ENCODE data around the gene NANP.
"Not testable (repeated sequence)": the region's sequence is repeated elsewhere in the genome, so short reads cannot be mapped to it uniquely, and the experiment has no call there.

NANP gene

DNA sequence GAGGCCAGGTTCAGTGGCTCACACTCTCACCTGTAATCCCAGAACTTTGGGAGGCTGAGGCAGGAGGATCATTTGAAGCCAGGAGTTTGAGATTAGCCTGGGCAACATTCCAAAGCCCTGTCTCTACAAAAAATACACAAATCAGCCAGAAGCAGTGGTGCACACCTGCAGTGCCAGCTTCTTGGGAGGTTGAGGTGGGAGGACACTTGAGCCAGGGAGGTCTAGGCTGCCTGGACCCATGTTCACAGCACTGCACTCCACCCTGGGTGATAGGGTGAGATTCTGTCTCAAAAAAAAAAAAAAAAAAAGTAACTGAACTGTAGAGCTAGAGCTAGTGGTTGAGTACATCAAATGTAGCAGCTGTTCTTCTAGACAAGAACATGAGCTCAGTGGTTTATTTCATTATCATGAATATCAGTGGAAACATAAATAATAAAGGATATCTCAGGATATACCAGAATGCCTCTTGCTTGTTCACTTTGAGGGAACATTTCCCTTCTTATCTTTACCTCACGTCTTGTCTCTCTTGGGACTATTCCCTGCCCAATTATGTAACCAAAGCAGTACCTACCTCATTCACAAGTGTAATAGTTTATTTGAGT lies 17.6 kb downstream of the NANP start:
- DNase-seq (ENCODE audit: low spot score): no peak

DNA sequence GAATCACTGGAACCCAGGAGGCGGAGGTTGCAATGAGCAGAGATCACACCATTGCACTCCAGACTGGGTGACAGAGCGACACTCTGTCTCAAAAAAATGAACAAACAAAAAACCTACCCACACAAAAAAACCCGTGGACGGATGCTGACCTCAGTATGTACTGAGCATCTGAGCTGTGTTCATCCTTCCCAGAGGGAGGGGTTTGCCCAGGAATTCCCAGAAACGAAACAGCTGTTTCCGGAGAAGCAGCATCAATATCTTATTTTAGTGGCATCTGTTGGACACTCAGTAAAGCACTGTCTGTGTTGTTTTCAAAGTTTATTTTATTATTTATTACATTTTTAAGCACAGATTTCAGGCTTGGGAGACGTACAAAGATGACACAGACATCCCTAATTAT lies 18.7 kb downstream of the NANP start:
- DNase-seq (ENCODE audit: low spot score): no peak

DNA sequence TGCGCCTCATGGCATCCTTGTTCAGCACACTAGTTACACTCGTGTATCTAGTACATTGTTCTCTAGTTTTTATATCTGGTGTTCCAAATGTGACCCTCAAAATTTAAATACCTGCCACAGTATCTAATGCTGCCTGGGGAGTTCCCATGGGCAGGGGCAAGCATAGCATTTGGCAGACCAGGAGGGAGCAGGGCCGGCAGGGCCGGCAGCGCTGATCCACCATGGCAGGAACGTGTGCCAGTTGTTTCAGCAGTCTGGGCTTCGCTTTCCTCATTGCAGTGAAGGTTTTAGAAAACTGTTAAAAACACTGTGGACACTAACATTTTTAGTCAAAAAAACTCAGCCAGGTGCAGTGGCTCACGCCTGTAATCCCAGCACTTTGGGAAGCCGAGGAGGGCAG lies 19.2 kb downstream of the NANP start:
- DNase-seq (ENCODE audit: low spot score): no peak

DNA sequence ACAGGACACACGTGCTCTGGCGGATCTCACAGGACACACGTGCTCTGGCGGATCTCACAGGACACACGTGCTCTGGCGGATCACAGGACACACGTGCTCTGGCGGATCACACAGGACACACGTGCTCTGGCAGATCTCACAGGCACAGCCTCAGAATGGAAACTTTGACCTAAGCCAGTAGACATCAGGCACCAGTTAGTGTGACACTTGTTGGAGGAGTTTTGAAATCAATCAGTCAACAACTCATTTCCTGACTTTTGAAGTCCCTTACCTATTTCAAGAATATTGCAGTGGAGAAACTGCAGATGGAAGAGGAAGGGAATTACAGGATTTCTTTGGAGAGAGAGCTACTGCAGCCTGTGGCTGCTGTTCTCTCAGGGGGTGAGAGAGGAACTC lies 20.9 kb downstream of the NANP start:
- not testable (repeated sequence) for DNase-seq (ENCODE audit: low spot score)

DNA sequence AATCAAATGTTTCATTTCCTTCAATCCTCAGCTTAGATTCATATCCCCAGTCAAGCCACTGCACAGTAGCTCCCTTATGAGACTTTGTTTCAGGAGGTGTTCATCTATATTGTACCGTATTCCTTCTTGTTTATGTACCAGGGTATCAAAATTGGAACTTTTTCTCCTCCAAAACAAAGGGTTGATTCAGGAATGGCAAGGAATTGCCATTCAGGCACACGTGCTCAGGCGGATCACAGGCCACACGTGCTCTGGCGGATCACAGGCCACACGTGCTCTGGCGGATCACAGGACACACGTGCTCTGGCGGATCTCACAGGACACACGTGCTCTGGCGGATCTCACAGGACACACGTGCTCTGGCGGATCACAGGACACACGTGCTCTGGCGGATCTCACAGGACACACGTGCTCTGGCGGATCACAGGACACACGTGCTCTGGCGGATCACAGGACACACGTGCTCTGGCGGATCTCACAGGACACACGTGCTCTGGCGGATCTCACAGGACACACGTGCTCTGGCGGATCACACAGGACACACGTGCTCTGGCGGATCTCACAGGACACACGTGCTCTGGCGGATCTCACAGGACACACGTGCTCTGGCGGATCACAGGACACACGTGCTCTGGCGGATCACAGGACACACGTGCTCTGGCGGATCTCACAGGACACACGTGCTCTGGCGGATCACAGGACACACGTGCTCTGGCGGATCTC lies 21.5 kb downstream of the NANP start:
- not testable (repeated sequence) for DNase-seq (ENCODE audit: low spot score)

DNA sequence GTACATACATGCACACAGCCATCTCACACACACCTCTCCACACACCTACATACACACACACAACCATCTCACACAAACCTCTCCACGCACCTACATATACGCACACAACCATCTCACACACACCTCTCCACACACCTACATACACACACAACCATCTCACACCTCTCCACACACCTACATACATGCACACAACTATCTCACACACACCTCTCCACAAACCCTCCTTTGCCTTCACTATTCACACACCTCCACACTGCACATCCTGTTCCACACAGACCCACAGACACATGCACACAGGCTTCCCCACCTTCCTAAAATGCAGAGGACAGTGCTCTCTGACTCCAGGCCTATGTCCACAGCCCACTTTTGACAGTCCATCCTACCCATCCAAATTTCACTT lies 22.2 kb downstream of the NANP start:
- no peak for DNase-seq (ENCODE audit: low spot score)

DNA sequence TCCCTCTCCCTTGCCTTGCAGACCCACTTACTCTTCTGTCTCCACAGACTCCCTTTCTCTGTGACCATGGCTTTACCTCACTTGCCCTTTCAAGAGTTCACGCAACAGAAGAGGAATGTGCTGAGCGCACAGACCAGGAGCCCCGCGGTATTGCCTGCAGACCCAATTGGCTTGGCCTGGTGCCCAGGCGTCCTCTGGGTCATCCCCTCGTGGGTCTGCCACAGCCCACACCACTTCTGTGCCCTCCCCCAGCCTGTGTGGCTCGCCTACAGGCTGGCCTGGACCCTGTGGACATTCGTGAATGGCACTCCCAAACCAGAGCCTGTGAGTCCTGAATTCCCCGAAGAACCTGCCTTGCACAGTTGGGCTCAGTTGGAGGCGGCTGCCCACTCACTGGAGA lies 23.2 kb downstream of the NANP start:
- DNase-seq (ENCODE audit: low spot score): no peak

DNA sequence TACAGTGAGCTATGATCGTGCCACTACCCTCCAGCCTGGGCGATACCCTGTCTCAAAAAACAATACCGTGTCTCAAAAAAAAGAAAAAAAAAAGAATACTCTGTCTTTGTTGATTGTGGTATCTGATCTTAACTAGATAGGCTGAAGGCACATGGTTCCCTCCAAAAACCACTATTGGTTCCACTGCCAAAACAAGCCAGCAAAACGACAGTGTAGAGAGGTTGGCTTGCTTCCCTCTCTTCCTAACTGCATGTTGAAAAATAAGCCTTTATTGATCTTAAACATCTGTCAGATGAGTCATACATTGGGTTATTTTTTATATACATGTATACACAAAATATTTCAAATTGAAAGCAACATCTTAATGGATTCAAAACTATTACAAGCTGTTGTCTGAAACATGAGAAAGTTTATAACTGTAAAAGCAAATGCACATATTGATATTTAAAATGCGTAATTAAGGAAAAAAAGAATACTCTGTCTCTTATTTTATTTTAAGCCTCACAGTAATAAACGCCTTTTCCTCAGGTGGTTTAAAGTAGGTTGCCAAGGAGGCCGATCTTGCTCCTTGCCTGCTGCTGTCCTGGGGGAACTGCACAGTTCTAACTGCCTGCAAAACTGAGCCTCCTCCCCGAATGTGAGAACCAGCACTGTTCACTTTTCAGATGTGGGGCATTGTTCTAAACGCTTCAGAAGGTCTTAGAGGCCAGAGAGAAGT lies 31.5 kb downstream of the NANP start:
- DNase-seq (ENCODE audit: low spot score): no peak

DNA sequence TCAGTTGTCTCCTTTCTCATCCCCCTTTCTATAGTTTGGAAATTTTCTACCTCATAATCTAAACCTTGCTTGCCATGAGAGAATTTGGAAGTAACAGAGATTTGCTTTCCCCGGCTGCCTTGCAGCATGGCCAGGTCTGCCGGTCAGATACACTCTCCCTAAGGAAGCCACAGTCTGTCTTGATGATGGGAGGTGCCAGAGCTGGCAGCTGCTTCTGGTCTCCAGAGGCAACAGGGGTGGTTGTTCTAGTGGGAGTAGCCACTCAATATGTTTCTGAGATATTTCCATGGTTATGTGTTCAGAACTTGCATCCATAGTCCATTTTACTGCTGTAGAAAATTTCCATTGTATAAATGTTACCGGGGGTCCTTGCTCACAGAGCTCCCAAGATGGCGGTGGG lies 33.0 kb downstream of the NANP start:
- DNase-seq (ENCODE audit: low spot score): not testable (repeated sequence)

DNA sequence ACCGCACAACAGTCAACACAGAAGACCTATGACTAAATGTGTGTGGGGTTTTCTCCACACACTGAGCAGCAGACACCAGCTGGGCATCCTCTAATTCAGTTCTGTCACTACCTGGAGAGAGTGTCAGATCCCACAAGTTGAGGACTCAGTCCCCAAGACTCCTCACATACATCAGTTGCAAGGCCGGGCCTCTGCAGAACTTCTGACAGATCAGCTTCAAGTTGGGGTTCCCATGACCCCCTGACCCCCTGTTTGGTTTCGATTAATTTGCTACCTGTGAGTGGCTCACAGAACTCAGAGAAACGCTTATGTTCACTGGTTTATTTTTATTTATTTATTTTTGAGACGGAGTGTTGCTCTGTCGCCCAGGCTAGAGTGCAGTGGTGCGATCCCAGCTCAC lies 35.3 kb downstream of the NANP start:
- no peak for DNase-seq (ENCODE audit: low spot score)

DNA sequence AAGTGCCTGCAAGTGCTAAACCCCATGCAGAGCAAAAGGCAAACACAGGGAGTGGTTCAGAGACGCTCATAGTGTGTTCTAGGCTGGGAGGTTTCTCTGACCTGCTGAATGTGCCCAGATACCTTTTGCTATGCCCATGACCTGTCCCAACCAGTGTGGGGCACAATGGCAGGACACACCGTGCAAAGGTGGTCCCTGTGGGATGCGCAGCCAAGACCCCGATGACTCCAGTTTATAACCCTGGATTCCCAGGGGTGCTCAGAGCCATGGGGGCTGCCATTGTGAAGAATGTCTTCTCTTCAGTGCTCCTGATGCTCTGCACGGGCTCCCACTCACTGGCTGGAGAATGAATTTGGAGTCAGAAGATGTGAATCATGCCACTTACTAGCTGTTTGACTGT lies 36.3 kb downstream of the NANP start:
- DNase-seq (ENCODE audit: low spot score): no peak

DNA sequence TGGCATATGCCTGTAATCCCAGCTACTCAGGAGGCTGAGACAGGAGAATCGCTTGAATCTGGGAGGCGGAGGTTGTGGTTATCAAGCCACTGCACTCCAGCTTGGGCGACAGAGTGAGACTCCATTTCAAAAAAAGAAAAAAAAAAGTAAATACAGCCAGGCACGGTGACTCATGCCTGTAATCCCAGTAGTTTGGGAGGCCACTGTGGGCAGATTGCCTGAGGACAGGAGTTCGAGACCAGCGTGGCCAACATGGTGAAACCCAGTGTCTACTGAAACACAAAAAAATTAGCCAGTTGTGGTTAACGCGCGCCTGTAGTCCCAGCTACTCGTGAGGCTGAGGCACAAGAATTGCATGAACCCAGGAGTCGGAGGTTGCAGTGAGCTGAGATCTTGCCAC lies 36.9 kb downstream of the NANP start:
- DNase-seq (ENCODE audit: low spot score): no peak

DNA sequence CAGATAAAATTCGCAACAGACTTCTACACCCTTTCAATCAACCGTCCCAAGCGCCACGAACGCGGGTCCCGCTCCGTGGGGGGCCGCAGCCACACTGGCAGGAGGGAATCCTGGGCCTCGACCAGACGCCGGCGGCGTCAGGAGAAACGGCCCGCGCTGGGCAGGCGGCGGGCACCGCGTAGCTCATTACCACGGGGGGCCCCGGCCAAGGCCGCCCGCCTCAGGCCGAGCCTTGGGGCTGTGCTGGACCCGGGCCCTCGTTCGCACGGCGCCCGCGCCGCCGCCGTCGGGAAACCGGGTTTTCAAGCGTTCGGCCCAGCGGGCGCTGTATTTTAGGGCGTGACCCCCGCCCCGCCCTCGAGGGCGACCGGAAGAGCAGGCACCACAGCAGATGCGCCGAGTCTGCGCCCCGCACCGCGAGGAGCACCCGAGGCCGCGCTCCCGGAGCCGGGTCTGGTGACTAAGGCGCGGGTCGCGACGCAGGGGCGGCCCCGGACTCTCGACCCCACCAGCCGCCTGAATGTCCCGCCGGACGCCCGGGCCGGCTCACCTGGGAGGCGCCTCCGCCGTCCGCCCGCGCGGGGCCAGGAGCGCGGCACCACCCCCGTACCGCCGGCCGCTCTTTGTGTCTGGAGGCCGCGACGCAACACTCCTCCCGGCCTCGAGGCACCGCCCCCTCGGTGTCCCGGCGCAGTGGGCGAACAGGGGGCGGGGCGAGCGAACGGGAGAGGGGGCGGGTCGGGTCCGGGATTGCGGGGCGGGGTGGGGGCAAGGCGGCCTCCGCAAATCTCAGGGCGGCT lies 38.7 kb downstream of the NANP start, which contains the start of gene NINL:
TSS of gene NINL (minus strand) at position 627 of the 800 bp plus-strand sequence. CDS start 58,944 bp downstream, outside the sequence.
- peak; percentile 60 for DNase-seq (ENCODE audit: low spot score)

DNA sequence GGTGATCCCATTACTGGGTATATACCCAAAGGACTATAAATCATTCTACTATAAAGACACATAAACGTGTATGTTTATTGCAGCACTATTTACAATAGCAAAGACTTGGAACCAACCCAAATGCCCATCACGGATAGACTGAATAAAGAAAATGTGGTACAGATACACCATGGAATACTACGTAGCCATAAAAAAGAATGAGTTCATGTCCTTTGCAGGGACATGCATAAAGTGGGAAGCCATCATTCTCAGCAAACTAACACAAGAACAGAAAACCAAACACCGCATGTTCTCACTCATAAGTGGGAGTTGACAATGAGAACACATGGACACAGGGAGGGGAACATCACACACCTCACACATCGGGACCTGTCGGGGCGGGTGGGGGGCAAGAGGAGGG lies 40.2 kb downstream of the NANP start:
- not testable (repeated sequence) for DNase-seq (ENCODE audit: low spot score)

DNA sequence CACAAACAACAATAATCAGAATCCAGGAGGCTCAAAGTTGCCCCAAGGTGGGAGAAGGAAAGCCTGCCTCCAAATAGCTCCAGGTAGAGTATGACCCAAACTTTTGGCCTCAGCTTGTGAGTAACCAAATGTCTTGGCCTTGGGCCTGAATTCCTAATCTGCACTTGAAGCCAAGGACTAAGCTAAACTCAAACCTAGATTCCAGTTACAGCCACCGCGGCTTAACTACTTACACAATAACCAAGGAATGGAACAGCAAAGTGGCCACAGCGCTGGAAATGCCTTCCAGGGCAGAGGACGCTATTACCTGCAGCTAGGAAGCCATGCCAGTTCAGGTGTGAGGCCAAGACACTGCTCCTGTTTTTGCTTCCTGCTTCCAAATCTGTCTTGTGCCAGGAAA lies 43.1 kb downstream of the NANP start:
- DNase-seq (ENCODE audit: low spot score): no peak

DNA sequence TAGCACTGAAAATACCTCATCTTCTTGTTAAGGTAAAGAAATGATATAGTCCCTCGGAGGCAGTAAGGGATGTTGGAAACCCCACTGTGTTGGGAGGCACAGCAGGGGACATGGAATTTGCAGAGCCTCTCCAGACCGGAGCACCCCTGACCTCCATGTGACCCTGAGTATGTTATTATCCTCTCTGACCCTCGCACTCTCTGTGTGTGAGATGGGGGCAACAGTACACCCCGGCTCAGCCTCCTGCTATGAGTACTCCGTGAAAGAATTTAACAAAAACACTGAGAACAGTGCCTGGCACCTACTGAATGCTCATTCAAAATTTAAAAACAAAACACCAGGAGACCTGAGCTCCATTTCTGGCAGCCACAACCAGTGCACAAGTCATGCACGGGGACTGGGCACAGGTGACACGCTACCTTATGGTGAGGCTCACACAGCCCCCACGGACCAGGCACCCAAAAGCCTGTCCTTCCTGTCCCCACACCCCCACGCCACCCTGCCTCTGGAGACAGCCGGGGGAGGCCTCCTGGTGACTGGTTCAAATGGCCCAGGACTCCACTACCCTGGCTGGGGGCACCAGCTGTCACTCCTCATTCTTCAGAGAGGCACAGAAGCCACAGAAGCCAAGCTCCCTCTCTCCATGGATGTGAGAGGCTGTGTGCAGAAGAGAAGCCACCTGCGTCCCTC lies 44.6 kb downstream of the NANP start:
- no peak for DNase-seq (ENCODE audit: low spot score)

DNA sequence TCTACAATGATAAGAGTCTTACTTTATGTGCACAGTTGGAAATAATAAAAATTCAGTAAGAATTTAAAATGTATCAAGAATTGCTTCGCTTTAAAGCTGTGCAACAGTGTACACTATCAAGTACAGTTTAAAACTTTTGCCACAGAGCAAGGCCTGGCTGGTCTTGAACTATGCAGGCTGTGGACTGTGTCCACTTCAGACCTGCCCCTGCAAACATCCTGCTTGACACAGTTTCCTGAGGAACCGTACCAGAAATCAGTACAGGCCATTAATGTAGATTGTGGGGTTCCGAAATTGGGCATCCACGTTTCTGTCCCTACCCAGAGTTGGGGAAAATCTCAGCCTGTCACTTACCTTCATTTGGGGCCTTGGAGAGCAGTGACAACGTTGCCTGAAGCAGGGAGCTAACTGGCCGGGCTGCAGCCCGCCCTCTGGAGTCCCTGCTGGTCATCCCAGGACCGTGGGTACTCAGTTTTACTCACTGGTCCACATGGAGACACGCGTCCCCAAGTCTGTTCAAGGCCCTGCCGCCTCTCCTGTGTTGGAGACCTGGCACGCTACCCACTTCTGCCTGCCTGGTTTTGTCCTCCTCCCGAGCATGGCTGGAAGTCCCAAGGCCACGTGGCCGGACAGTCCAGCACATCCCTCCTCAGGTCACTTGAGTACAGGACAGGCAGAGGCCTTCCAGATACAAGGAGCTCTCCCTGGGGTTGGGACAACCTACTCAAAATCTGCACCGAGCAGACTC lies 46.9 kb downstream of the NANP start:
- no peak for DNase-seq (ENCODE audit: low spot score)

DNA sequence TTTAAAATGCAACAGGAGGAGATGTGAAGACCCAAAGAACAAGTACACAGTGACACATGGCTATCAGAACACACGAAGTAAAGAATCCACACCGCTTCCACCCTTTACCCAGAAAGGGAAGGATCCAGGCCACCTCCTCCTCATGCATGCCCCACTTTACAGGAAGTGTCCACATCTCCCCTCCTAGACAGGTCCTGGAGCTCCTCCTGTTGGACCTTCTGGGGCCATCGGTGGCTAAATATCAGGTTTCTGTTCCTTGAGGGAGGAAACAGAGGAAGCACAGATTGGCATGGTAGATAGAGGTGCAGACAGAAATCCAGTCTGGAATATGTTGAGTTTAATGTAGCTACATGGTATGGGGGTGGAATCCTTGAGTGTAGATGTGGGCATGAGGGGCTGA lies 49.4 kb downstream of the NANP start:
- no peak for DNase-seq (ENCODE audit: low spot score)

DNA sequence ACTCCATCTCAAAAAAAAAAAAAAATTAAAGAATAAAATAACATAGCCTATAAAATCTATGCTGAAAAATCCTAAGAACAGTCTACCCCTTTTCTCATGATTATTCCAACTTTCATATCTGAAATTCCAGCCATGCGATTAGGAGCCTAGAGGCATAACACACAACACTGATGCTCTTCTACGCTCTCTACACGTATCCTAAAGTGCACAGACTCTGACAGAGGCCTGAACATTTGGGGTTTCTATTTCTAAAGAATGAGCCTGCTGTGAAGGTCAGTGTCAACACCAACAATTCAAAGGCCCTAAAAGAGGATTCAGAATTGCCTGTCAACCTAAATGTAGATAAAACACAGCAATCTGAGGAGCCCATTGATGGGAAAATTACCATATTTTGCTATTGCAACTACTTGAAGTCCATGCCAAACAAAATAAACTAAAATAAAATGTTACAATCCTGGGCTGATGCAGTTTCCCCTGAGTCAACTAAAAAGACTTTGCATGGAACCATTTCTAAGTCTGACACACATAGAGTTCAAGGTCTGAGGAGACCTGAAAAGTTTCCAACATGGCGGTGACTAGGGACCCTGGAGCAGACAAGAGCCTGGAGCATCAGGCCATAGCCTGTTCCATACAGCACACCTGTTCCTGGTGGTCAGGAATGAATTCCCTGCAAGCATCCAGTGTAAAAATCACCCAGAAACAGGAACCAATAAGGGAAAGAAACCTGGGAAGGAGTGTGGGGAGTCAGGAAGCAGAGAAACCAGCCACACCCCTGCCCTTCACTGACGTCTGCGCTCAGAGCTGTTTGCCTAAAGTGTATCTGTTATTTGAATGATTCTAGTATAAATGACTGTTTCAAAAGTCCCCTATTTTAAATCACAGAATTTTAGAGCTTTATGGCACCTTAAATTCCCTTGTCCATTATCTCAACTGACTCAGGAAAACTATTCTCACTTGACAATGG lies 50.2 kb downstream of the NANP start:
- no peak for DNase-seq (ENCODE audit: low spot score)

DNA sequence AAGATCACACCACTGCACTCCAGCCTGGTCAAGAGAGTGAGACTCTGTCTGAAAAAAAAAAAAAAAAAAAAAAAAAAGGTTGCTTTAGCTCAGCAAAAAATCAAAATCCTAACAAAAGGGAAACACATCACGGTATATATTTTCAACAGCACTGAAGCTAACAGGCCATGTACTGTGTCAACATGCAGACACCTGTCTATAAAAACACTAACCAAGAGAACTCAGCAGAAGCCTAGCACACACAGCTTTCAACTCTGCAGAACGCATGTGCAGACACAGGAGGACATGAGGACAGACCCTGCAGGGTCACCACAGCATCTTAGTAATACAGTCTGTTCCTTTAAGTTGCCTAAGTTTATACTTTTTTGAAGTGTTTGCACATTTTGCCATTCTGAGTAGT lies 52.0 kb downstream of the NANP start:
- DNase-seq (ENCODE audit: low spot score): no peak

Data from kidney capillary endothelial cell (primary cell).